BLaER1 treated with 17β-estradiol and CSF1 and Interleukin-3, amounts not matched to agents 10 nM and 100 nM (cell line): Measurements from ENCODE around the gene ADAMTS17.

Experiments
- H3K27ac ChIP-seq, 11 experiments: shearing (Covaris generic); formaldehyde crosslinking; 2 replicates each; pipeline ENCODE4 v1.8.1; 2022
- H3K27me3 ChIP-seq, 11 experiments: shearing (Covaris generic); formaldehyde crosslinking; 2 replicates each; pipeline ENCODE4 v1.8.1; 2022
- H3K36me3 ChIP-seq, 11 experiments: shearing (Covaris generic); formaldehyde crosslinking; 2 replicates each; pipeline ENCODE4 v1.8.1; 2022
- H3K4me1 ChIP-seq, 10 experiments: shearing (Covaris generic); formaldehyde crosslinking; 2 replicates each; pipeline ENCODE4 v1.8.1; 2022
- H3K4me2 ChIP-seq, 11 experiments: shearing (Covaris generic); formaldehyde crosslinking; 2 replicates each; pipeline ENCODE4 v1.8.1; 2022
- H3K4me3 ChIP-seq, 10 experiments: shearing (Covaris generic); formaldehyde crosslinking; 2 replicates each; pipeline ENCODE4 v1.8.1; 2022
- H3K9ac ChIP-seq, 11 experiments: shearing (Covaris generic); formaldehyde crosslinking; 2 replicates each; pipeline ENCODE4 v1.8.1; 2022
- H3K9me3 ChIP-seq, 11 experiments: shearing (Covaris generic); formaldehyde crosslinking; replicated peaks in 1 of 11; 2 replicates each; pipeline ENCODE4 v1.8.1; 2022
- H4K20me1 ChIP-seq, 11 experiments: shearing (Covaris generic); formaldehyde crosslinking; 2 replicates each; pipeline ENCODE4 v1.8.1; 2022
- Cebpa-rat ChIP-seq, 11 experiments: shearing (Covaris generic); IDR thresholded peaks; 2 replicates each; pipeline ENCODE4 v1.8.1; 2022

Gene ADAMTS17

GRCh38 chr15:100278596-100279380 is 63.0 kb downstream of the ADAMTS17 start:
- no peak for TF ChIP-seq Cebpa-rat (IDR thresholded peaks at IDR 0.05)
- Histone ChIP-seq H3K4me3 (no peak overlapping the region), H3K27me3 (no peaks in the 10 kb centered on the region), H3K27ac (no peak overlapping the region), H3K4me2 (no peak overlapping the region), H3K9me3 (peaks cover 0 to 11% (median 3%) of the 10 kb centered on the region in 11 experiments; a peak in 14 of 22 replicates), H3K36me3 (no peaks in the 10 kb centered on the region), H4K20me1 (no peaks in the 10 kb centered on the region), H3K9ac (no peak overlapping the region), H3K4me1 (no peaks in the 10 kb centered on the region)

GRCh38 chr15:100277087-100277855 is 64.5 kb downstream of the ADAMTS17 start:
- Histone ChIP-seq H3K9ac (no peak overlapping the region), H3K4me3 (no peak overlapping the region), H3K27ac (no peak overlapping the region), H3K4me1 (no peaks in the 10 kb centered on the region), H3K9me3 (peaks cover 15 to 26% (median 18%) of the 10 kb centered on the region in 11 experiments), H3K27me3 (no peaks in the 10 kb centered on the region), H3K4me2 (no peak overlapping the region), H3K36me3 (no peaks in the 10 kb centered on the region; a peak in 1 of 22 replicates), H4K20me1 (no peaks in the 10 kb centered on the region)
- no peak for TF ChIP-seq Cebpa-rat (IDR thresholded peaks at IDR 0.05)

GRCh38 chr15:100276506-100276905 is 65.3 kb downstream of the ADAMTS17 start:
- Histone ChIP-seq H3K4me2 (no peak overlapping the region), H4K20me1 (no peaks in the 10 kb centered on the region), H3K9ac (no peak overlapping the region), H3K27me3 (no peaks in the 10 kb centered on the region), H3K9me3 (peaks cover 17 to 31% (median 21%) of the 10 kb centered on the region in 11 experiments), H3K27ac (no peak overlapping the region), H3K36me3 (no peaks in the 10 kb centered on the region; a peak in 1 of 22 replicates), H3K4me3 (no peak overlapping the region), H3K4me1 (no peaks in the 10 kb centered on the region)
- no peak for TF ChIP-seq Cebpa-rat (IDR thresholded peaks at IDR 0.05)

GRCh38 chr15:100275641-100276040 is 66.1 kb downstream of the ADAMTS17 start:
- Histone ChIP-seq H3K4me3 (no peak overlapping the region), H3K9ac (no peak overlapping the region), H3K9me3 (peaks cover 17 to 24% (median 21%) of the 10 kb centered on the region in 11 experiments), H3K36me3 (no peaks in the 10 kb centered on the region; a peak in 1 of 22 replicates), H3K27me3 (no peaks in the 10 kb centered on the region), H3K4me2 (no peak overlapping the region), H3K27ac (no peak overlapping the region), H4K20me1 (no peaks in the 10 kb centered on the region), H3K4me1 (no peaks in the 10 kb centered on the region)
- TF ChIP-seq Cebpa-rat (IDR thresholded peaks at IDR 0.05), result no peak

- Histone ChIP-seq H3K36me3 (no peaks in the 10 kb centered on the region; a peak in 1 of 22 replicates), H3K27ac (no peak overlapping the region), H3K4me2 (no peak overlapping the region), H3K4me3 (no peak overlapping the region), H3K4me1 (no peaks in the 10 kb centered on the region), H3K9ac (no peak overlapping the region), H4K20me1 (no peaks in the 10 kb centered on the region), H3K9me3 (peaks cover 17 to 24% (median 21%) of the 10 kb centered on the region in 11 experiments), H3K27me3 (no peaks in the 10 kb centered on the region)
- TF ChIP-seq Cebpa-rat (IDR thresholded peaks at IDR 0.05), result no peak
These were observed 71.9 kb downstream of the ADAMTS17 start for GRCh38 chr15:100269831-100270230.

GRCh38 chr15:100266166-100266565 is 75.6 kb downstream of the ADAMTS17 start:
- no peaks in the 10 kb centered on the region for H3K36me3 ChIP-seq
- no peak overlapping the region for H3K9ac ChIP-seq
- H3K9me3 ChIP-seq, result no peaks in the 10 kb centered on the region
- TF ChIP-seq Cebpa-rat (IDR thresholded peaks at IDR 0.05), result no peak
- H3K4me3 ChIP-seq, result no peak overlapping the region
- no peaks in the 10 kb centered on the region for H4K20me1 ChIP-seq
- no peaks in the 10 kb centered on the region for H3K4me1 ChIP-seq
- H3K27me3 ChIP-seq, result no peaks in the 10 kb centered on the region
- no peak overlapping the region for H3K4me2 ChIP-seq
- no peak overlapping the region for H3K27ac ChIP-seq

GRCh38 chr15:100265641-100266035 is 76.1 kb downstream of the ADAMTS17 start:
- Histone ChIP-seq H3K9ac (no peak overlapping the region), H3K9me3 (no peaks in the 10 kb centered on the region), H3K36me3 (no peaks in the 10 kb centered on the region), H3K4me1 (no peaks in the 10 kb centered on the region), H3K4me3 (no peak overlapping the region), H3K27me3 (no peaks in the 10 kb centered on the region), H3K27ac (no peak overlapping the region), H4K20me1 (no peaks in the 10 kb centered on the region), H3K4me2 (no peak overlapping the region)
- TF ChIP-seq Cebpa-rat (IDR thresholded peaks at IDR 0.05), result no peak

GRCh38 chr15:100264994-100265640 is 76.7 kb downstream of the ADAMTS17 start:
- H3K4me1 ChIP-seq, result no peaks in the 10 kb centered on the region
- no peak overlapping the region for H3K27ac ChIP-seq
- H3K27me3 ChIP-seq, result no peaks in the 10 kb centered on the region
- H3K9ac ChIP-seq, result no peak overlapping the region
- no peak overlapping the region for H3K4me3 ChIP-seq
- no peaks in the 10 kb centered on the region for H3K9me3 ChIP-seq
- H4K20me1 ChIP-seq, result no peaks in the 10 kb centered on the region
- TF ChIP-seq Cebpa-rat (IDR thresholded peaks at IDR 0.05), result no peak
- no peaks in the 10 kb centered on the region for H3K36me3 ChIP-seq
- no peak overlapping the region for H3K4me2 ChIP-seq

- Histone ChIP-seq H4K20me1 (no peaks in the 10 kb centered on the region), H3K9me3 (no peaks in the 10 kb centered on the region), H3K27ac (no peak overlapping the region), H3K36me3 (no peaks in the 10 kb centered on the region), H3K4me1 (no peaks in the 10 kb centered on the region), H3K9ac (no peak overlapping the region), H3K4me2 (no peak overlapping the region), H3K4me3 (no peak overlapping the region), H3K27me3 (no peaks in the 10 kb centered on the region)
- TF ChIP-seq Cebpa-rat (IDR thresholded peaks at IDR 0.05), result no peak
These were observed 77.9 kb downstream of the ADAMTS17 start for GRCh38 chr15:100263721-100264455.
